DMS 273 treated with DMSO at 0.1 percent for 48 hours (cell line): ENCODE results near the gene HOTAIR.

Experiments used
- DNase-seq: peaks from one replicate; lab custom pipeline; 2025; lab: John Stamatoyannopoulos, UW

HOTAIR gene

GRCh38 chr12:53976172-53976822 is 1.5 kb upstream of the HOTAIR start:
- no peak for DNase-seq

GRCh38 chr12:53975479-53976152 is 862 bp upstream of the HOTAIR start:
- DNase-seq: no peak

GRCh38 chr12:53975064-53975471 is 314 bp upstream of the HOTAIR start:
- no peak for DNase-seq

- no peak for DNase-seq
Observed at GRCh38 chr12:53973236-53974042, 1.3 kb downstream of the HOTAIR start.

GRCh38 chr12:53972722-53973235 is 2.0 kb downstream of the HOTAIR start, which contains the start of gene HOXC11:
TSS of gene HOXC11 (plus strand) at chr12:53973126. CDS start at chr12:53973242, 116 bp downstream.
- no peak for DNase-seq

GRCh38 chr12:53972152-53972702 is 2.5 kb downstream of the HOTAIR start:
- DNase-seq: no peak

GRCh38 chr12:53971686-53972085 is 3.1 kb downstream of the HOTAIR start:
- DNase-seq: no peak

GRCh38 chr12:53971129-53971528 is 3.6 kb downstream of the HOTAIR start:
- no peak for DNase-seq

GRCh38 chr12:53970451-53970850 is 4.3 kb downstream of the HOTAIR start:
- DNase-seq: no peak

GRCh38 chr12:53969588-53970259 is 5.0 kb downstream of the HOTAIR start:
- DNase-seq: no peak

GRCh38 chr12:53968214-53969127 is 6.3 kb downstream of the HOTAIR start:
- DNase-seq: no peak

GRCh38 chr12:53967421-53967925 is 7.3 kb downstream of the HOTAIR start:
- DNase-seq: no peak

- DNase-seq: no peak
Observed at GRCh38 chr12:53966385-53967133, 8.2 kb downstream of the HOTAIR start.

- DNase-seq: no peak
Observed at GRCh38 chr12:53966085-53966384, 8.7 kb downstream of the HOTAIR start.

- no peak for DNase-seq
Observed at GRCh38 chr12:53965281-53966084, 9.3 kb downstream of the HOTAIR start.

GRCh38 chr12:53964315-53964713 is 10.4 kb downstream of the HOTAIR start:
- DNase-seq: no peak

- no peak for DNase-seq
Observed at GRCh38 chr12:53963434-53964314, 11.1 kb downstream of the HOTAIR start.

GRCh38 chr12:53963005-53963404 is 11.7 kb downstream of the HOTAIR start:
- no peak for DNase-seq
